ENCODE measurements around the gene INHBE. TPM values are rescaled to one million over a fixed set of nuclear protein-coding genes. Genes with fewer than 3 reads are reported as not detected.
"Not testable (repeated sequence)": the region's sequence is repeated elsewhere in the genome, so short reads cannot be mapped to it uniquely, and the experiment has no call there.

Gene INHBE, protein sequence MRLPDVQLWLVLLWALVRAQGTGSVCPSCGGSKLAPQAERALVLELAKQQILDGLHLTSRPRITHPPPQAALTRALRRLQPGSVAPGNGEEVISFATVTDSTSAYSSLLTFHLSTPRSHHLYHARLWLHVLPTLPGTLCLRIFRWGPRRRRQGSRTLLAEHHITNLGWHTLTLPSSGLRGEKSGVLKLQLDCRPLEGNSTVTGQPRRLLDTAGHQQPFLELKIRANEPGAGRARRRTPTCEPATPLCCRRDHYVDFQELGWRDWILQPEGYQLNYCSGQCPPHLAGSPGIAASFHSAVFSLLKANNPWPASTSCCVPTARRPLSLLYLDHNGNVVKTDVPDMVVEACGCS
- total RNA-seq (2013) = not detected
- not detected for polyA plus RNA-seq
- 0.72 TPM in 1 of 2 replicates, not detected in the other for polyA minus RNA-seq
- total RNA-seq = 0.06 to 0.75 (median 0.18) reads per million in 11 experiments

DNA sequence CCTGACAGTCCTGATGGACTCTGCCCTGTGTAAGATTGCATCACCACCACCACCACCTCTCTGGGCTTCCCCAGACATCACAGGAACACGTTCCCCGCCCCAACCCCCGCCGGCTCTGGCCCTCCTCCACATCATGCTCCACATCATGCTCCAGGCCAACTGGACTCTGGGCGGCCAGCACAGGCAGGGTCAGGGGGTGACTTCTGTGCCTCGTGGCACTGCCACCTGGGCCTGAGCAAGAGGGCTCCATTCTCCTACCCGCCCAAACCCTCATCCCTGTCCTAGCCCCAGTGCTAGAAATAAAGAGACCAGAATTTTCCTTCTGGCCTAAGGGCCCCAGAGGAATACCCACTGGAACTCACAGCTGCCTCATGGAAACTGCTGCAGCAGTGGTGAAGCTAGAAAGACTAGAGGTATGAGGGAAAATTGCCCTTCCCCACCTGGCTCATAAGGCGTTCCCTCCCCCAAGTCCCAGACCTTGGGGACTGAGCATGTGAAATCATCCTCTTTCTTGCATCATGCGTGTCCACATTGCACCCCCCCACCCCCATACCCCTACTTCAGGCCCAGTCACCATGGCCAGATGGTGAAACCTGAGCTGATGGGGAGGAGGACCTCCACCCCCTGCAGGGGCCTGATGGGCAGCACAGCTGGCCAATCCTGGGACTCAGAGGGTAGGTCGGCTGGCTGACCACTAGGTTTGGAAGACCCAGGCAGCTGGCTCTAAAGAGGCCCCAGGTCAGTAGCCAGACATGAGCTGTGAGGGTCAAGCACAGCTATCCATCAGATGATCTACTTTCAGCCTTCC lies at the start of gene INHBE:
Gene INHBE, plus strand, starts transcription at position 742 of the 808 bp plus-strand sequence. CDS start 230 bp downstream, outside the sequence.
- Mint-ChIP-seq H3K27me3 (ENCODE audit: low read depth in 3 of 3) (peaks cover 6 to 18% (median 11%) of the 10 kb centered on the region in 3 donors), H3K4me1 (peaks cover 28% of the 10 kb centered on the region), H3K27ac (peak within 1 kb of the TSS in 2 of 7 donors; percentile 54 to 88), H3K9me3 (peaks cover 0 to 2% (median 0%) of the 10 kb centered on the region in 7 donors), H3K36me3 (no peaks in the 10 kb centered on the region), H3K4me3 (peak within 1 kb of the TSS; percentile 50 to 75)
- Histone ChIP-seq H2AFZ (ENCODE audit: insufficient read depth, low read depth, low read length, poor library complexity, severe bottlenecking) (peak within 1 kb of the TSS; percentile 49), H3K27me3 (ENCODE audit: control insufficient read depth in 2 of 2, insufficient read depth in 2 of 2, low read length in 2 of 2) (no peaks in the 10 kb centered on the region), H4K20me1 (ENCODE audit: insufficient read depth, low read length) (no peaks in the 10 kb centered on the region), H3K27ac (ENCODE audit: low read depth in 1 of 2, low read length in 2 of 2) (no peak within 1 kb of the TSS), H3K9ac (ENCODE audit: insufficient read depth, low read length, poor library complexity, severe bottlenecking) (no peak within 1 kb of the TSS), H3K79me2 (ENCODE audit: insufficient read depth, low read length) (no peaks in the 10 kb centered on the region), H3K4me2 (replicated peaks; ENCODE audit: extremely low read depth, low read length, poor library complexity, severe bottlenecking) (no peak within 1 kb of the TSS), H3K4me1 (ENCODE audit: control insufficient read depth in 1 of 2, insufficient read depth in 2 of 2, low read length in 2 of 2) (peaks cover 13 to 26% of the 10 kb centered on the region in 2 donors), H3K4me3 (replicated peaks in 1 of 3; ENCODE audit: low read depth in 2 of 3, low read length in 3 of 3) (no peak within 1 kb of the TSS), H3K36me3 (replicated peaks in 1 of 2; ENCODE audit: control insufficient read depth in 1 of 2, insufficient read depth in 2 of 2, low read length in 2 of 2) (no peaks in the 10 kb centered on the region), H3K9me3 (replicated peaks in 1 of 2; ENCODE audit: control insufficient read depth in 1 of 2, insufficient read depth in 1 of 2, low read length in 2 of 2) (no peaks in the 10 kb centered on the region)
- 64% methylated on average over 3 of the region's 10 CpGs for WGBS (ENCODE audit: insufficient coverage)
- TF ChIP-seq, protein P1, sequence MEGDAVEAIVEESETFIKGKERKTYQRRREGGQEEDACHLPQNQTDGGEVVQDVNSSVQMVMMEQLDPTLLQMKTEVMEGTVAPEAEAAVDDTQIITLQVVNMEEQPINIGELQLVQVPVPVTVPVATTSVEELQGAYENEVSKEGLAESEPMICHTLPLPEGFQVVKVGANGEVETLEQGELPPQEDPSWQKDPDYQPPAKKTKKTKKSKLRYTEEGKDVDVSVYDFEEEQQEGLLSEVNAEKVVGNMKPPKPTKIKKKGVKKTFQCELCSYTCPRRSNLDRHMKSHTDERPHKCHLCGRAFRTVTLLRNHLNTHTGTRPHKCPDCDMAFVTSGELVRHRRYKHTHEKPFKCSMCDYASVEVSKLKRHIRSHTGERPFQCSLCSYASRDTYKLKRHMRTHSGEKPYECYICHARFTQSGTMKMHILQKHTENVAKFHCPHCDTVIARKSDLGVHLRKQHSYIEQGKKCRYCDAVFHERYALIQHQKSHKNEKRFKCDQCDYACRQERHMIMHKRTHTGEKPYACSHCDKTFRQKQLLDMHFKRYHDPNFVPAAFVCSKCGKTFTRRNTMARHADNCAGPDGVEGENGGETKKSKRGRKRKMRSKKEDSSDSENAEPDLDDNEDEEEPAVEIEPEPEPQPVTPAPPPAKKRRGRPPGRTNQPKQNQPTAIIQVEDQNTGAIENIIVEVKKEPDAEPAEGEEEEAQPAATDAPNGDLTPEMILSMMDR (IDR thresholded peaks at IDR 0.05) = no peak
- intact Hi-C loops (cut with micrococcal nuclease) = loop anchor here (5.0 to 10.0 kb wide), 4 partner anchors 147 to 192 kb away; partner anchors contain the start of gene B4GALNT1 (in 1 of the 2)
- peak in 1 of 3 donors; percentile 70 for DNase-seq

DNA sequence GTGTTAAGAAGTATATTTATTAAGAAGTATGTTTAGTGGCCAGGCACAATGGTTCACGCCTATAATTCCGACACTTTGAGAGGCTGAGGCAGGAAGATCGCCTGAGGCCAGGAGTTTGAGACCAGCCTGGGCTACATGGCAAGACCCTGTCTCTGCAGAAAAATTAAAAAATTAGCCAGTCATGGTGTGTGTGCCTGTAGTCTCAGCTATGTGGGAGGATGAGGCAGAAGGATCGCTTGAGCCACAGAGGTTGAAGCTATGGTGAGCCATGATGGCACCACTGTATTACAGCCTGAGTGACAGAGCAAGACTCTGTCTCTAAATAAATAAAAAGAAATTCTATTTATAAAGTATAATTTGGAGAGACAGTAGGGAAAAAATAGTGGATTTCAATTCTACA lies 44.6 kb upstream of the INHBE start:
- H3K9me3 ChIP-seq (replicated peaks in 1 of 2; ENCODE audit: control insufficient read depth in 1 of 2, insufficient read depth in 1 of 2, low read length in 2 of 2) = no peaks in the 10 kb centered on the region
- Mint-ChIP-seq H3K36me3 (peaks cover 20 to 36% of the 10 kb centered on the region in 2 donors), H3K9me3 (no peaks in the 10 kb centered on the region), H3K27me3 (ENCODE audit: low read depth in 3 of 3) (peaks cover 0 to 1% (median 0%) of the 10 kb centered on the region in 3 donors), H3K27ac (no peak overlapping the region), H3K4me1 (peaks cover 4% of the 10 kb centered on the region), H3K4me3 (no peak overlapping the region)
- no peak overlapping the region for H3K4me3 ChIP-seq (replicated peaks in 1 of 3; ENCODE audit: low read depth in 2 of 3, low read length in 3 of 3)
- H3K4me2 ChIP-seq (replicated peaks; ENCODE audit: extremely low read depth, low read length, poor library complexity, severe bottlenecking) = no peak overlapping the region
- DNase-seq = no peak
- intact Hi-C loops (cut with micrococcal nuclease) = no loop called here
- H4K20me1 ChIP-seq (ENCODE audit: insufficient read depth, low read length) = peaks cover 72% of the 10 kb centered on the region
- H3K79me2 ChIP-seq (ENCODE audit: insufficient read depth, low read length) = peaks cover 72% of the 10 kb centered on the region
- no peak overlapping the region for H3K9ac ChIP-seq (ENCODE audit: insufficient read depth, low read length, poor library complexity, severe bottlenecking)
- H3K27me3 ChIP-seq (ENCODE audit: control insufficient read depth in 2 of 2, insufficient read depth in 2 of 2, low read length in 2 of 2) = no peaks in the 10 kb centered on the region
- TF ChIP-seq, protein P1 (IDR thresholded peaks at IDR 0.05) = no peak
- WGBS (ENCODE audit: insufficient coverage) = 100% methylated on average over 3 of the region's 4 CpGs
- H3K27ac ChIP-seq (ENCODE audit: low read depth in 1 of 2, low read length in 2 of 2) = no peak overlapping the region
- H3K36me3 ChIP-seq (replicated peaks in 1 of 2; ENCODE audit: control insufficient read depth in 1 of 2, insufficient read depth in 2 of 2, low read length in 2 of 2) = peaks cover 0 to 6% of the 10 kb centered on the region in 2 donors
- no peaks in the 10 kb centered on the region for H3K4me1 ChIP-seq (ENCODE audit: control insufficient read depth in 1 of 2, insufficient read depth in 2 of 2, low read length in 2 of 2)
- H2AFZ ChIP-seq (ENCODE audit: insufficient read depth, low read depth, low read length, poor library complexity, severe bottlenecking) = no peak overlapping the region

DNA sequence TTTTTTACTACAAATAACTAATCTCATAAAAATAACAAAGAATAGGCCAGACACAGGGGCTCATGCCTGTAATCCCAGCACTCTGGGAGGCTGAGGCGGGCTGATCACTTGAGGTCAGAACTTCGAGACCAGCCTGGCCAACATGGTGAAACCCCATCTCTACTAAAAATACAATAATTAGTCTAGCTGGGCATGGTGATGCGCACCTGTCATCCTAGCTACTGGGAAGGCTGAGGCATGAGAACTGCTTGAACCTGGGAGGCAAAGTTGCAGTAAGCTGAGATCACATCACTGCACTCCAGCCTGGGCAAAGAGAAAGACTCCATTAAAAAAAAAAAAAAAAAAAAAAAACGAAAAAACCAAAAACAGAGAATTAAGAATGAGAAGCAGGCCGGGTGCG lies 40.9 kb upstream of the INHBE start:
- H3K27ac ChIP-seq (ENCODE audit: low read depth in 1 of 2, low read length in 2 of 2); H3K4me1 ChIP-seq (ENCODE audit: control insufficient read depth in 1 of 2, insufficient read depth in 2 of 2, low read length in 2 of 2); H3K27me3 ChIP-seq (ENCODE audit: control insufficient read depth in 2 of 2, insufficient read depth in 2 of 2, low read length in 2 of 2); DNase-seq; H3K4me3 ChIP-seq (replicated peaks in 1 of 3; ENCODE audit: low read depth in 2 of 3, low read length in 3 of 3); intact Hi-C loops (cut with micrococcal nuclease); H3K4me2 ChIP-seq (replicated peaks; ENCODE audit: extremely low read depth, low read length, poor library complexity, severe bottlenecking); H3K27me3 Mint-ChIP-seq (ENCODE audit: low read depth in 3 of 3); H3K4me3 Mint-ChIP-seq; H3K9me3 ChIP-seq (replicated peaks in 1 of 2; ENCODE audit: control insufficient read depth in 1 of 2, insufficient read depth in 1 of 2, low read length in 2 of 2); H3K9me3 Mint-ChIP-seq; H2AFZ ChIP-seq (ENCODE audit: insufficient read depth, low read depth, low read length, poor library complexity, severe bottlenecking); H3K9ac ChIP-seq (ENCODE audit: insufficient read depth, low read length, poor library complexity, severe bottlenecking); H3K36me3 ChIP-seq (replicated peaks in 1 of 2; ENCODE audit: control insufficient read depth in 1 of 2, insufficient read depth in 2 of 2, low read length in 2 of 2): not testable (repeated sequence)
- peaks cover 77% of the 10 kb centered on the region for H4K20me1 ChIP-seq (ENCODE audit: insufficient read depth, low read length)
- H3K79me2 ChIP-seq (ENCODE audit: insufficient read depth, low read length) = peaks cover 81% of the 10 kb centered on the region
- no CpG with 5 or more reads among the region's 6 CpGs for WGBS (ENCODE audit: insufficient coverage)
- Mint-ChIP-seq H3K27ac (peak overlapping the region in 2 of 7 donors; percentile 26 to 46), H3K4me1 (peaks cover 14% of the 10 kb centered on the region), H3K36me3 (peaks cover 27 to 36% of the 10 kb centered on the region in 2 donors)
